Measurements from ENCODE around the gene STAM2.

- TF ChIP-seq CTCF (IDR thresholded peaks at IDR 0.05) (no peak), POLR2A (IDR thresholded peaks at IDR 0.05) (no peak)
These were observed 43.3 kb downstream of the STAM2 start for GRCh38 chr2:152132306-152132705.

Data from body of pancreas (tissue), 4 donors.